22Rv1 (cell line): ENCODE data around the gene SART3.

Experiments
- CTCF ChIP-seq: fragments of 450-650 bp; IDR thresholded peaks from 2 replicates; pipeline ENCODE4 v1.5.1; 2017; ENCODE audit warnings: mild to moderate bottlenecking
- ZFX ChIP-seq: fragments of 450-650 bp; IDR thresholded peaks from 2 replicates; pipeline ENCODE4 v1.6.1; 2017; ENCODE audit warnings: antibody characterized with exemption, borderline replicate concordance

GRCh38 chr12:108482717-108483212, 78.2 kb downstream of the SART3 start:
- TF ChIP-seq CTCF (no peak), ZFX (no peak)
